Loucy (cell line): ENCODE measurements around the gene CADM2.

Experiments used
- EZH2phosphoT487 ChIP-seq: fragments of 200-600 bp; IDR thresholded peaks from 2 replicates; pipeline ENCODE4 v1.6.1; 2018; ENCODE audit warnings: antibody characterized with exemption, mild to moderate bottlenecking, moderate library complexity, borderline replicate concordance
- TF ChIP-seq, protein P1 (sequence below): fragments of 200-600 bp; sonication (generic); conservative IDR thresholded peaks from 2 replicates; pipeline ENCODE4 v1.5.1; 2014; ENCODE audit warnings: mild to moderate bottlenecking, antibody characterized with exemption, low read length

DNA sequence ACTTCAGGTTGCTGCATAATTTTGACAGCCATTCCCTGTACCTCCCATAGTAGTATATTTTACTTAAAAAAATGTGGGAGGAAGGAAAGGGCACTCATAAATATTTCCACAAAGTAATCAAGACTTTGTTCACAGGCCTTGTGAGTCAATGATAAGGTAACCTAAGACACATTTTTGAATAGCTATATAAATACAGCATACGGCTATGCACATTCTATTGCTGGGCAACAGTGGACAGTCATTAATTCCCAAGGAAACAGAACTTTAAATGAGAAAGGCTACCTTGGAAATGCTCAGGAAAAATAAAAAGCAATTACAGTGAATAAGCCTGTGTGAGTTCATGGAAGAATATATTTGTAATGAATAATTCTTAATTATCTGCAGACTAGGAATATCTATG, 144.0 kb downstream of the CADM2 start:
- no peak for TF ChIP-seq EZH2phosphoT487
- TF ChIP-seq, protein P1, sequence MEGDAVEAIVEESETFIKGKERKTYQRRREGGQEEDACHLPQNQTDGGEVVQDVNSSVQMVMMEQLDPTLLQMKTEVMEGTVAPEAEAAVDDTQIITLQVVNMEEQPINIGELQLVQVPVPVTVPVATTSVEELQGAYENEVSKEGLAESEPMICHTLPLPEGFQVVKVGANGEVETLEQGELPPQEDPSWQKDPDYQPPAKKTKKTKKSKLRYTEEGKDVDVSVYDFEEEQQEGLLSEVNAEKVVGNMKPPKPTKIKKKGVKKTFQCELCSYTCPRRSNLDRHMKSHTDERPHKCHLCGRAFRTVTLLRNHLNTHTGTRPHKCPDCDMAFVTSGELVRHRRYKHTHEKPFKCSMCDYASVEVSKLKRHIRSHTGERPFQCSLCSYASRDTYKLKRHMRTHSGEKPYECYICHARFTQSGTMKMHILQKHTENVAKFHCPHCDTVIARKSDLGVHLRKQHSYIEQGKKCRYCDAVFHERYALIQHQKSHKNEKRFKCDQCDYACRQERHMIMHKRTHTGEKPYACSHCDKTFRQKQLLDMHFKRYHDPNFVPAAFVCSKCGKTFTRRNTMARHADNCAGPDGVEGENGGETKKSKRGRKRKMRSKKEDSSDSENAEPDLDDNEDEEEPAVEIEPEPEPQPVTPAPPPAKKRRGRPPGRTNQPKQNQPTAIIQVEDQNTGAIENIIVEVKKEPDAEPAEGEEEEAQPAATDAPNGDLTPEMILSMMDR, result no peak
